GM18526 (cell line): ENCODE results near the gene JHY.

ENCODE experiments used
- POLR2A ChIP-seq: IDR thresholded peaks from 3 replicates; pipeline ENCODE4 v1.6.1; 2011; ENCODE audit not compliant: insufficient read length; ENCODE audit errors: extremely low read depth

JHY gene

GRCh38 chr11:122863704-122864326 lies 18.7 kb upstream of the JHY start:
- TF ChIP-seq POLR2A = no peak

- TF ChIP-seq POLR2A = no peak
Observed at GRCh38 chr11:122864386-122865115, 18.0 kb upstream of the JHY start.

- no peak for TF ChIP-seq POLR2A
Observed at GRCh38 chr11:122869622-122870021, 12.9 kb upstream of the JHY start.

GRCh38 chr11:122871302-122871701 lies 11.3 kb upstream of the JHY start:
- no peak for TF ChIP-seq POLR2A

- no peak for TF ChIP-seq POLR2A
Observed at GRCh38 chr11:122872046-122872445, 10.5 kb upstream of the JHY start.

- no peak for TF ChIP-seq POLR2A
Observed at GRCh38 chr11:122874991-122875390, 7.6 kb upstream of the JHY start.

GRCh38 chr11:122877732-122878131 lies 4.8 kb upstream of the JHY start:
- no peak for TF ChIP-seq POLR2A

GRCh38 chr11:122879785-122880184 lies 2.8 kb upstream of the JHY start:
- TF ChIP-seq POLR2A = no peak

GRCh38 chr11:122882857-122883645 lies 492 bp downstream of the JHY start:
- TF ChIP-seq POLR2A = no peak

- TF ChIP-seq POLR2A = no peak
Observed at GRCh38 chr11:122883646-122883979, 1.1 kb downstream of the JHY start.

- no peak for TF ChIP-seq POLR2A
Observed at GRCh38 chr11:122888162-122888561, 5.6 kb downstream of the JHY start.

- no peak for TF ChIP-seq POLR2A
Observed at GRCh38 chr11:122893131-122893530, 10.6 kb downstream of the JHY start.

GRCh38 chr11:122895563-122895962 lies 13.0 kb downstream of the JHY start:
- no peak for TF ChIP-seq POLR2A

- TF ChIP-seq POLR2A = no peak
Observed at GRCh38 chr11:122897606-122898210, 15.1 kb downstream of the JHY start.

- no peak for TF ChIP-seq POLR2A
Observed at GRCh38 chr11:122898799-122899198, 16.2 kb downstream of the JHY start.
